ENCODE results near the gene ZNF678.

ZNF678 gene

GRCh38 chr1:227612658-227613057 lies 49.3 kb downstream of the ZNF678 start:
- Histone ChIP-seq H3K36me3 (no peaks in the 10 kb centered on the region), H3K27ac (no peak overlapping the region), H3K9me3 (peaks cover 11% of the 10 kb centered on the region), H3K4me3 (ENCODE audit: low read depth in 1 of 2, low read length in 1 of 2) (no peak overlapping the region), H3K27me3 (no peaks in the 10 kb centered on the region), H3K4me1 (ENCODE audit: control insufficient read depth in 1 of 2, insufficient read depth in 1 of 2, low read depth in 1 of 2, low read length in 1 of 2) (no peaks in the 10 kb centered on the region)
- no peak for TF ChIP-seq CTCF (IDR thresholded peaks at IDR 0.05)

- H3K4me3 ChIP-seq (ENCODE audit: low read depth in 1 of 2, low read length in 1 of 2) = no peak overlapping the region
- H3K27ac ChIP-seq = no peak overlapping the region
- H3K9me3 ChIP-seq = peaks cover 11% of the 10 kb centered on the region
- no peaks in the 10 kb centered on the region for H3K4me1 ChIP-seq (ENCODE audit: control insufficient read depth in 1 of 2, insufficient read depth in 1 of 2, low read depth in 1 of 2, low read length in 1 of 2)
- no peaks in the 10 kb centered on the region for H3K27me3 ChIP-seq
- H3K36me3 ChIP-seq = no peaks in the 10 kb centered on the region
- TF ChIP-seq CTCF (IDR thresholded peaks at IDR 0.05) = no peak
Measured at GRCh38 chr1:227613526-227613925, 50.2 kb downstream of the ZNF678 start.

- TF ChIP-seq CTCF (IDR thresholded peaks at IDR 0.05) = no peak
- no peak overlapping the region for H3K27ac ChIP-seq
- H3K9me3 ChIP-seq = peaks cover 4% of the 10 kb centered on the region
- no peaks in the 10 kb centered on the region for H3K4me1 ChIP-seq (ENCODE audit: control insufficient read depth in 1 of 2, insufficient read depth in 1 of 2, low read depth in 1 of 2, low read length in 1 of 2)
- no peaks in the 10 kb centered on the region for H3K36me3 ChIP-seq
- H3K27me3 ChIP-seq = no peaks in the 10 kb centered on the region
- no peak overlapping the region for H3K4me3 ChIP-seq (ENCODE audit: low read depth in 1 of 2, low read length in 1 of 2)
Measured at GRCh38 chr1:227621211-227621610, 57.9 kb downstream of the ZNF678 start.

DNA sequence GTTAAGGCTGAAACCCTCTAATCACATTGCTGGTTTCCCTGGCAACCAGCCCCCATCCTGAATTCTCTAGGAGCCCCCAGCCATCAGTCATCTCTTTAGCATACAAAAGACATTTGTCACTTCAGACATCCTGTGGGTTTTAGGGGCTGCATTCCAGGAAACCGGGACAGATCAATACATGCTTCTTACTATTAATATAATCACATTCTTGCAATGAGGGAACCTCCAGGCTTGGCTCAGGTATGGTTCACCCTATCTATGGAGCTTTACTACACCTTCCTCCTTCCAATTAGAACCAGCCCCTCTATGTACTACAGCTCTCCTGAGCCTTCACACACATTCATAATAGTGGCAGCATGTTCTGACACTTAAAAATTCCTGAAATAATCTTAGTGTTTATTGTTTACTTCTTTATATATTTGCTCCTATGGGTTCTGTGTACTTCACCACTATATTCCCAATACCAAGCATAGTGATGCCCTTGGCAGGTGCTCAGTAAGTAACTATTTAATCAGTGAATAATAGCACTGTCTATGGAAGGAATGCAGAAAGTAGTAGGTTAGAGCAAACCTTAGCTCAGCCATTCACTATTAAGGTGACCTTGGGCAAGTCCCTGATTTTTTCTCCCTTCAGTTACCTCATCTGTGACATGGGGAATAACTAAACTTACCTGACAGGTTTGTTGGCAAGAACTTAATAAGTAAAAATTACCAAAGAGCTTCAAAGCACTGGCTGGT lies 59.6 kb downstream of the ZNF678 start:
- Histone ChIP-seq H3K36me3 (no peaks in the 10 kb centered on the region), H3K9me3 (peaks cover 5% of the 10 kb centered on the region), H3K4me3 (ENCODE audit: low read depth in 1 of 2, low read length in 1 of 2) (no peak overlapping the region), H3K27ac (no peak overlapping the region), H3K4me1 (ENCODE audit: control insufficient read depth in 1 of 2, insufficient read depth in 1 of 2, low read depth in 1 of 2, low read length in 1 of 2) (no peaks in the 10 kb centered on the region), H3K27me3 (no peaks in the 10 kb centered on the region)
- no peak for TF ChIP-seq CTCF (IDR thresholded peaks at IDR 0.05)

DNA sequence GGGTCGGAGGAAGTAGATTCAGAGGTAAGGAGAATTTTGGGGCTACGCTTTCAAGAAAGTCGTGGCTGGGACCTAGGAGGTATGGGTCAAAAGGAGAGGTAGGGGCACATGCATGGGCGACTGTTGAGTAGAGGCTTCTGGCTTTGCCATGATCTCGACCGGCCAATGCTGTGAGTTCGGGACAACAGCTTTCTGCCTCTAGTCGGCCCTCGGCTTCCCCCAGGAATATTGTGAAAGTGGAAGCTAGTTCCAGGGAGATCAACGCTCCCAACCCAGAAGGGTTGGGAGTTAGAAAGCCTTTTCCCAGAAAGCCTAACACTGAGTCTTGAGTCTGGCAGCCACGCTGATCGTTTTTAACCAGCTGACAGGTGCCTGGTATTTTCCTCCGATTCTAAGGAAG lies 69.0 kb downstream of the ZNF678 start:
- H3K9me3 ChIP-seq = peaks cover 35% of the 10 kb centered on the region
- H3K27me3 ChIP-seq = no peaks in the 10 kb centered on the region
- no peaks in the 10 kb centered on the region for H3K4me1 ChIP-seq (ENCODE audit: control insufficient read depth in 1 of 2, insufficient read depth in 1 of 2, low read depth in 1 of 2, low read length in 1 of 2)
- no peaks in the 10 kb centered on the region for H3K36me3 ChIP-seq
- TF ChIP-seq CTCF (IDR thresholded peaks at IDR 0.05) = no peak
- no peak overlapping the region for H3K27ac ChIP-seq
- H3K4me3 ChIP-seq (ENCODE audit: low read depth in 1 of 2, low read length in 1 of 2) = no peak overlapping the region
